ENCODE results near the gene MYO5B. TPM values are rescaled to one million over a fixed set of nuclear protein-coding genes. Genes with fewer than 3 reads are reported as not detected.

Gene MYO5B
- total and polyA plus RNA-seq, 2 donors (not counting 1 experiment from before 2014, with no cell fraction given): 0.30 to 1.7 TPM

DNA sequence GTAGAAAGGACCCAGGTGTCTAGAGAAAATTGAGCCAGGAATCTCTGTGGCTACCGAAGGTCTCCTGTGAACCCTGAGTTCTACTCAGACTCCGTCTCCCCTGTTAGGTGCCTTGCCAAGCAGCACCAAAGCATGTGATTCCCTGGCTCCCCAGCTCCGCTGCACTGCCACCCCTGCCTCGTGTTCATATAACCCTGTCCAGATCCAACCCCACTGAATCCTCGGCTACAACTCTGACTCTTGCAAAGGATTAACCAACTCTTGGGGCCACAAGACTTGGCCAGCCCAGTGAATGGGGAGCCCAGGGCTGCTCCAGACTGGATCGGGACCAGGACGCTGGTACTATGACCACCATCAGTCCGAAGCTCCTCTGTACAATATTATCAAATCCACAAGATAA lies 344.3 kb downstream of the MYO5B start:
- ChIA-PET CTCF (no interaction called here), POLR2A (no interaction called here)

More for the DNA sequence above, 344.3 kb downstream of the MYO5B start:
- H3K4me2 ChIP-seq (replicated peaks; ENCODE audit: low read depth, low read length, poor library complexity, severe bottlenecking): no peak overlapping the region
- DNase-seq: no peak
- no peaks in the 10 kb centered on the region for H3K36me3 ChIP-seq (replicated peaks in 1 of 2; ENCODE audit: control extremely low read depth in 1 of 2, control insufficient read depth in 1 of 2, extremely low read depth in 1 of 2, insufficient read depth in 2 of 2, low read length in 1 of 2)
- no peaks in the 10 kb centered on the region for H3K9me3 ChIP-seq (ENCODE audit: control extremely low read depth in 1 of 3, control insufficient read depth in 2 of 3, insufficient read depth in 1 of 3, low read length in 2 of 3)
- no peak overlapping the region for H2AFZ ChIP-seq (ENCODE audit: insufficient read depth, low read depth, low read length, poor library complexity, severe bottlenecking)
- H4K20me1 ChIP-seq (ENCODE audit: control insufficient read depth, insufficient read depth, low read length, poor library complexity, severe bottlenecking): no peaks in the 10 kb centered on the region
- ATAC-seq (ENCODE audit: low read depth): no peak
- Mint-ChIP-seq H3K4me1 (no peaks in the 10 kb centered on the region), H3K27me3 (peaks cover 20% of the 10 kb centered on the region), H3K27ac (no peak overlapping the region), H3K9me3 (ENCODE audit: insufficient read depth) (no peaks in the 10 kb centered on the region), H3K4me3 (no peak overlapping the region)
- no peak overlapping the region for H3K9ac ChIP-seq (ENCODE audit: low read length)
- 92% methylated on average over 8 of the region's 8 CpGs for WGBS (ENCODE audit: insufficient coverage)
- H3K4me1 ChIP-seq (ENCODE audit: control insufficient read depth in 2 of 2, insufficient read depth in 2 of 2, low read length in 2 of 2): no peaks in the 10 kb centered on the region
- no peak overlapping the region for H3K27ac ChIP-seq (ENCODE audit: low read length in 2 of 2)
- H3K4me3 ChIP-seq (ENCODE audit: control extremely low read depth in 1 of 5, extremely low read depth in 1 of 5, insufficient read depth in 1 of 5, low read depth in 2 of 5, low read length in 4 of 5): no peak overlapping the region
- TF ChIP-seq EZH2 (IDR thresholded peaks at IDR 0.05; ENCODE audit: borderline replicate concordance, insufficient read depth, low read depth, low read length, poor library complexity, severe bottlenecking) (no peak), CTCF (IDR thresholded peaks at IDR 0.05) (no peak)
- H3K79me2 ChIP-seq (ENCODE audit: control insufficient read depth, insufficient read depth, low read length): no peaks in the 10 kb centered on the region
- intact Hi-C loops (cut with micrococcal nuclease): no loop called here
- peaks cover 0 to 2% (median 0%) of the 10 kb centered on the region in 4 experiments for H3K27me3 ChIP-seq (replicated peaks in 1 of 4; ENCODE audit: control extremely low read depth in 1 of 4, control insufficient read depth in 3 of 4, insufficient read depth in 4 of 4, low read length in 3 of 4)

Data from B cell (primary cell).